ENCODE results near the gene APP. TPM values are rescaled to one million over a fixed set of nuclear protein-coding genes. Genes with fewer than 3 reads are reported as not detected.

The APP gene
- total RNA-seq, 2 experiments from 2014 or later: 0.55 TPM; not detected in 1

GRCh38 chr21:25898671-25899070 is 271.9 kb downstream of the APP start:
- H3K27ac ChIP-seq (ENCODE audit: low read depth, low read length, poor library complexity, severe bottlenecking): no peak overlapping the region
- ChIA-PET POLR2A (interaction anchor here (0.7 to 1.0 kb wide), 3 partner anchors 13 to 135 kb away, joined by 3 to 6 read pairs (median 5); no protein-coding TSS in a partner anchor), CTCF (ENCODE audit: unreplicated experiment) (no interaction called here)
- no peak overlapping the region for H2AFZ ChIP-seq (ENCODE audit: low read length)
- no peaks in the 10 kb centered on the region for H3K9me2 ChIP-seq (ENCODE audit: insufficient read depth, low read length)
- BruUV-seq (replicated peaks): no TSS peak
- H4K20me1 ChIP-seq (ENCODE audit: insufficient read depth, low read length): no peaks in the 10 kb centered on the region
- H3K36me3 ChIP-seq (ENCODE audit: insufficient read depth, low read length): no peaks in the 10 kb centered on the region
- H3K79me2 ChIP-seq (ENCODE audit: insufficient read depth, low read depth, low read length): no peaks in the 10 kb centered on the region
- TF ChIP-seq CTCF (conservative IDR thresholded peaks at IDR 0.05; ENCODE audit: low read length) (no peak), EZH2phosphoT487 (IDR thresholded peaks at IDR 0.05; ENCODE audit: borderline replicate concordance, low read depth, low read length) (no peak)
- DNase-seq (ENCODE audit: low spot score): no peak
- H3K4me2 ChIP-seq (ENCODE audit: low read length): no peak overlapping the region
- intact Hi-C loops (cut with micrococcal nuclease; ENCODE audit: unreplicated experiment): no loop called here
- no peak overlapping the region for H3K4me3 ChIP-seq (ENCODE audit: low read depth, low read length, poor library complexity, severe bottlenecking)
- H3K4me1 ChIP-seq (ENCODE audit: insufficient read depth, low read length, poor library complexity, severe bottlenecking): peaks cover 3% of the 10 kb centered on the region
- no peaks in the 10 kb centered on the region for H3K9me3 ChIP-seq (ENCODE audit: low read length)

GRCh38 chr21:25897383-25897782 is 273.2 kb downstream of the APP start:
- H3K27ac ChIP-seq (ENCODE audit: low read depth, low read length, poor library complexity, severe bottlenecking): no peak overlapping the region
- ChIA-PET CTCF (ENCODE audit: unreplicated experiment) (no interaction called here), POLR2A (interaction anchor here (1.6 kb wide), 1 partner anchor 50 kb away, joined by 4 read pairs; no protein-coding TSS in a partner anchor)
- TF ChIP-seq CTCF (conservative IDR thresholded peaks at IDR 0.05; ENCODE audit: low read length): no peak
- no peak for TF ChIP-seq EZH2phosphoT487 (IDR thresholded peaks at IDR 0.05; ENCODE audit: borderline replicate concordance, low read depth, low read length)
- no peaks in the 10 kb centered on the region for H3K9me2 ChIP-seq (ENCODE audit: insufficient read depth, low read length)
- H3K79me2 ChIP-seq (ENCODE audit: insufficient read depth, low read depth, low read length): no peaks in the 10 kb centered on the region
- H3K36me3 ChIP-seq (ENCODE audit: insufficient read depth, low read length): no peaks in the 10 kb centered on the region
- no peak overlapping the region for H2AFZ ChIP-seq (ENCODE audit: low read length)
- H3K4me1 ChIP-seq (ENCODE audit: insufficient read depth, low read length, poor library complexity, severe bottlenecking): no peaks in the 10 kb centered on the region
- H3K4me3 ChIP-seq (ENCODE audit: low read depth, low read length, poor library complexity, severe bottlenecking): no peak overlapping the region
- H4K20me1 ChIP-seq (ENCODE audit: insufficient read depth, low read length): no peaks in the 10 kb centered on the region
- intact Hi-C loops (cut with micrococcal nuclease; ENCODE audit: unreplicated experiment): no loop called here
- H3K4me2 ChIP-seq (ENCODE audit: low read length): no peak overlapping the region
- DNase-seq (ENCODE audit: low spot score): no peak
- BruUV-seq (replicated peaks): no TSS peak
- no peaks in the 10 kb centered on the region for H3K9me3 ChIP-seq (ENCODE audit: low read length)

DNA sequence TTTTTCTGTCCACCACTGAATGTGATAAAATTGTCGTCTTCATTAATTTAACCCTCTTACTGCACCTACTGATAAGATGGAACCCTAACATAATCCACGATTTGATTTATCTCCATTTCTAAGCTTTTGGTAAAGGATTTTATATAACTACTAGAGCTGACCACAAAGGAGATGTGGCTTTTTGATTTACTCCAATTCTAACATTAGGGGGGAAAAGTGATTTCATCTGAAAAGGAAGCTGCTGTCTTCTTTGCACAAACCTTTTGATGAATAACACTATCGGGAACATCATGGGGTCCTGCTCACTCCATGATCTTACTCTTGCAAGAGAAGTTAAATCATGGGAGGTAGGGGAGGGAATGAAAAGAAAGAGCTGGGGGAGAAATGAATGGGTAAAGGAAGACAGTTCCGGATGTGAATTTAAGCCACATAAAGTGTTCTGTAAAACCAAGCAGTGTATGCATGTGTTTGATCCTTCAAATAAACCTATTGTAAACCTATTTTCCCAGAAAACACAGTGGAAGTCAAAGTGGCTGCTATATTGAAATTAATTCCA is 274.0 kb downstream of the APP start:
- no peak overlapping the region for H3K4me2 ChIP-seq (ENCODE audit: low read length)
- no peaks in the 10 kb centered on the region for H3K9me3 ChIP-seq (ENCODE audit: low read length)
- H3K4me3 ChIP-seq (ENCODE audit: low read depth, low read length, poor library complexity, severe bottlenecking): no peak overlapping the region
- H3K79me2 ChIP-seq (ENCODE audit: insufficient read depth, low read depth, low read length): no peaks in the 10 kb centered on the region
- no TSS peak for BruUV-seq (replicated peaks)
- no peak overlapping the region for H3K27ac ChIP-seq (ENCODE audit: low read depth, low read length, poor library complexity, severe bottlenecking)
- H3K9me2 ChIP-seq (ENCODE audit: insufficient read depth, low read length): no peaks in the 10 kb centered on the region
- CTCF ChIA-PET (ENCODE audit: unreplicated experiment): no interaction called here
- no peak for DNase-seq (ENCODE audit: low spot score)
- TF ChIP-seq CTCF (conservative IDR thresholded peaks at IDR 0.05; ENCODE audit: low read length): no peak
- POLR2A ChIA-PET: interaction anchor here (1.6 kb wide), 1 partner anchor 51 kb away, joined by 4 read pairs; no protein-coding TSS in a partner anchor
- no peak overlapping the region for H2AFZ ChIP-seq (ENCODE audit: low read length)
- H4K20me1 ChIP-seq (ENCODE audit: insufficient read depth, low read length): no peaks in the 10 kb centered on the region
- no peaks in the 10 kb centered on the region for H3K36me3 ChIP-seq (ENCODE audit: insufficient read depth, low read length)
- no peaks in the 10 kb centered on the region for H3K4me1 ChIP-seq (ENCODE audit: insufficient read depth, low read length, poor library complexity, severe bottlenecking)
- intact Hi-C loops (cut with micrococcal nuclease; ENCODE audit: unreplicated experiment): no loop called here
